Stimulated activated CD8-positive, alpha-beta memory T cell treated with anti-CD3 and anti-CD28 coated beads, Interleukin-15, amount 100 ng/mL, for 4 hours (primary cell): ENCODE data around the gene ASB13.

Experiments
- DNase-seq, 2 donors: peaks; one replicate each; pipeline ENCODE4 v3.0.0-alpha.2; 2020; ENCODE audit warnings: low read depth in 2 of 2

Gene ASB13

GRCh38 chr10:5589011-5589660, 77.3 kb downstream of the ASB13 start:
- no peak for DNase-seq
